Measurements from ENCODE around the gene RHOT1.
A peak's percentile ranks its signal among the peaks of the same experiment; 100 is the strongest.
"Not testable (repeated sequence)": the region's sequence is repeated elsewhere in the genome, so short reads cannot be mapped to it uniquely, and the experiment has no call there.

RHOT1 gene

GRCh38 chr17:32259586-32259985 lies 117.3 kb downstream of the RHOT1 start:
- WGBS, 2 experiments (ENCODE audit: insufficient coverage in 2 of 2): 86 to 88% methylated on average over 1 to 2 of the region's 4 CpGs
- peaks cover 3% of the 10 kb centered on the region for H3K4me1 ChIP-seq (ENCODE audit: control insufficient read depth, insufficient read depth, low read length, poor library complexity, severe bottlenecking)
- no peak overlapping the region for H3K27ac ChIP-seq (ENCODE audit: low read depth, low read length, severe bottlenecking)

DNA sequence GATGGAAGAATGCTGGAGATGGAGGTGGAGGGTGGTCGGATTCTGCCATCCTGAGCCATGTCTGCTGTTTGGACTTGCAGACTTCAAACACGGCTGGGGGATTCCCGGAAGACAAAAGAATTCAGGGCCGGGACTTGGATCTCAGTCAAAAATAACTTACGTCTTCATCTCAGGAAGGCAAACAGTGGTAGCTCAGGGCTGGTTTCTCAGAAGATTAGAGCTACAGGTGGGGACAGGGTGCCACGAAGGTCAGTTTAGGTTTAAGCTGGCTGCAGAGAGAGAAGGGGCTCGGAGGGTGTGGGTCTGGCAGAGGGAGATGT lies 119.1 kb downstream of the RHOT1 start:
- no peak overlapping the region for H3K27ac ChIP-seq (ENCODE audit: low read depth, low read length, severe bottlenecking)
- H3K36me3 ChIP-seq (ENCODE audit: control insufficient read depth, insufficient read depth, low read length): no peaks in the 10 kb centered on the region
- 73 to 79% methylated on average over 7 of the region's 7 CpGs for WGBS, 2 experiments (ENCODE audit: insufficient coverage in 2 of 2)
- no peak overlapping the region for H3K4me3 ChIP-seq (ENCODE audit: extremely low read depth, insufficient read depth, low read length, poor library complexity, severe bottlenecking)
- H3K4me1 ChIP-seq (ENCODE audit: control insufficient read depth, insufficient read depth, low read length, poor library complexity, severe bottlenecking): peaks cover 3% of the 10 kb centered on the region
- H3K9me3 ChIP-seq (ENCODE audit: control insufficient read depth, low read length): no peaks in the 10 kb centered on the region

More at GRCh38 chr17:32259586-32259985, 117.3 kb downstream of the RHOT1 start:
- Histone ChIP-seq H3K9me3 (ENCODE audit: control insufficient read depth, low read length) (no peaks in the 10 kb centered on the region), H3K4me3 (ENCODE audit: extremely low read depth, insufficient read depth, low read length, poor library complexity, severe bottlenecking) (no peak overlapping the region), H3K36me3 (ENCODE audit: control insufficient read depth, insufficient read depth, low read length) (no peaks in the 10 kb centered on the region)

GRCh38 chr17:32261936-32262510 lies 119.7 kb downstream of the RHOT1 start:
- whole genome bisulfite sequencing, 2 experiments (ENCODE audit: insufficient coverage in 2 of 2): 84% methylated on average over 12 to 13 of the region's 13 CpGs
- Histone ChIP-seq H3K36me3 (ENCODE audit: control insufficient read depth, insufficient read depth, low read length) (no peaks in the 10 kb centered on the region), H3K9me3 (ENCODE audit: control insufficient read depth, low read length) (no peaks in the 10 kb centered on the region), H3K4me1 (ENCODE audit: control insufficient read depth, insufficient read depth, low read length, poor library complexity, severe bottlenecking) (peaks cover 8% of the 10 kb centered on the region), H3K4me3 (ENCODE audit: extremely low read depth, insufficient read depth, low read length, poor library complexity, severe bottlenecking) (no peak overlapping the region), H3K27ac (ENCODE audit: low read depth, low read length, severe bottlenecking) (no peak overlapping the region)

DNA sequence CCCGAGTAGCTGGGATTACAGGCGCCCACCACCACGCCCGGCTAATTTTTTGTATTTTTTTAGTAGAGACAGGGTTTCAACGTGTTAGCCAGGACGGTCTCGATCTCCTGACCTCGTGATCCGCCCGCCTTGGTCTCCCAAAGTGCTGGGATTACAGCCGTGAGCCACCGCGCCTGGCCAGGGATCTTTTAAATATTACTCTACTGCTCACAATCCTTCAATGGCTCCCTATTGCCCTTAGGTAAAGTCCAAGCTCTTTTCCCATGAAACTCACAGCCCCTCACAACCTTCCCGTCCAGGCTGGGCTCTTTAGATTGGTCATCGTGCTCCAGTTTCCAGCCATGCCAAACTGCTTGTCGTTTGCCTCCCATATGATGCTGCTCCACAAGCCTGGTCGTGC lies 121.2 kb downstream of the RHOT1 start:
- peaks cover 18% of the 10 kb centered on the region for H3K4me1 ChIP-seq (ENCODE audit: control insufficient read depth, insufficient read depth, low read length, poor library complexity, severe bottlenecking)
- not testable (repeated sequence) for H3K27ac ChIP-seq (ENCODE audit: low read depth, low read length, severe bottlenecking); H3K36me3 ChIP-seq (ENCODE audit: control insufficient read depth, insufficient read depth, low read length); H3K4me3 ChIP-seq (ENCODE audit: extremely low read depth, insufficient read depth, low read length, poor library complexity, severe bottlenecking); H3K9me3 ChIP-seq (ENCODE audit: control insufficient read depth, low read length)
- 89 to 90% methylated on average over 17 of the region's 17 CpGs for WGBS, 2 experiments (ENCODE audit: insufficient coverage in 2 of 2)

GRCh38 chr17:32264140-32264799 lies 122.0 kb downstream of the RHOT1 start:
- Histone ChIP-seq H3K27ac (ENCODE audit: low read depth, low read length, severe bottlenecking) (no peak overlapping the region), H3K36me3 (ENCODE audit: control insufficient read depth, insufficient read depth, low read length) (no peaks in the 10 kb centered on the region), H3K9me3 (ENCODE audit: control insufficient read depth, low read length) (no peaks in the 10 kb centered on the region), H3K4me3 (ENCODE audit: extremely low read depth, insufficient read depth, low read length, poor library complexity, severe bottlenecking) (no peak overlapping the region), H3K4me1 (ENCODE audit: control insufficient read depth, insufficient read depth, low read length, poor library complexity, severe bottlenecking) (peaks cover 18% of the 10 kb centered on the region)
- WGBS, 2 experiments (ENCODE audit: insufficient coverage in 2 of 2): 9 to 41% methylated on average over 2 to 4 of the region's 6 CpGs

GRCh38 chr17:32264823-32265191 lies 122.5 kb downstream of the RHOT1 start:
- WGBS, 2 experiments (ENCODE audit: insufficient coverage in 2 of 2): 17 to 20% methylated on average over 5 to 8 of the region's 8 CpGs
- Histone ChIP-seq H3K27ac (ENCODE audit: low read depth, low read length, severe bottlenecking) (no peak overlapping the region), H3K4me1 (ENCODE audit: control insufficient read depth, insufficient read depth, low read length, poor library complexity, severe bottlenecking) (peaks cover 16% of the 10 kb centered on the region), H3K9me3 (ENCODE audit: control insufficient read depth, low read length) (no peaks in the 10 kb centered on the region), H3K36me3 (ENCODE audit: control insufficient read depth, insufficient read depth, low read length) (no peaks in the 10 kb centered on the region), H3K4me3 (ENCODE audit: extremely low read depth, insufficient read depth, low read length, poor library complexity, severe bottlenecking) (no peak overlapping the region)

- Histone ChIP-seq H3K9me3 (ENCODE audit: control insufficient read depth, low read length) (no peaks in the 10 kb centered on the region), H3K4me3 (ENCODE audit: extremely low read depth, insufficient read depth, low read length, poor library complexity, severe bottlenecking) (peak within 1 kb of the TSS; percentile 31), H3K36me3 (ENCODE audit: control insufficient read depth, insufficient read depth, low read length) (no peaks in the 10 kb centered on the region), H3K27ac (ENCODE audit: low read depth, low read length, severe bottlenecking) (no peak within 1 kb of the TSS), H3K4me1 (ENCODE audit: control insufficient read depth, insufficient read depth, low read length, poor library complexity, severe bottlenecking) (peaks cover 15% of the 10 kb centered on the region)
- WGBS, 2 experiments (ENCODE audit: insufficient coverage in 2 of 2): 0 to 1% methylated on average over 30 to 41 of the region's 68 CpGs
These were observed 123.1 kb downstream of the RHOT1 start, which contains the start of gene RHBDL3 for GRCh38 chr17:32265192-32265923. Gene RHBDL3, plus strand, starts transcription at chr17:32265832. Its CDS starts 358 bp downstream, at chr17:32266190.

- H3K4me3 ChIP-seq (ENCODE audit: extremely low read depth, insufficient read depth, low read length, poor library complexity, severe bottlenecking): peak overlapping the region; percentile 31
- H3K9me3 ChIP-seq (ENCODE audit: control insufficient read depth, low read length): no peaks in the 10 kb centered on the region
- H3K4me1 ChIP-seq (ENCODE audit: control insufficient read depth, insufficient read depth, low read length, poor library complexity, severe bottlenecking): peaks cover 15% of the 10 kb centered on the region
- no peaks in the 10 kb centered on the region for H3K36me3 ChIP-seq (ENCODE audit: control insufficient read depth, insufficient read depth, low read length)
- WGBS, 2 experiments (ENCODE audit: insufficient coverage in 2 of 2): 0 to 1% methylated on average over 31 to 49 of the region's 55 CpGs
- no peak overlapping the region for H3K27ac ChIP-seq (ENCODE audit: low read depth, low read length, severe bottlenecking)
These were observed 123.7 kb downstream of the RHOT1 start for GRCh38 chr17:32266051-32266388.

DNA sequence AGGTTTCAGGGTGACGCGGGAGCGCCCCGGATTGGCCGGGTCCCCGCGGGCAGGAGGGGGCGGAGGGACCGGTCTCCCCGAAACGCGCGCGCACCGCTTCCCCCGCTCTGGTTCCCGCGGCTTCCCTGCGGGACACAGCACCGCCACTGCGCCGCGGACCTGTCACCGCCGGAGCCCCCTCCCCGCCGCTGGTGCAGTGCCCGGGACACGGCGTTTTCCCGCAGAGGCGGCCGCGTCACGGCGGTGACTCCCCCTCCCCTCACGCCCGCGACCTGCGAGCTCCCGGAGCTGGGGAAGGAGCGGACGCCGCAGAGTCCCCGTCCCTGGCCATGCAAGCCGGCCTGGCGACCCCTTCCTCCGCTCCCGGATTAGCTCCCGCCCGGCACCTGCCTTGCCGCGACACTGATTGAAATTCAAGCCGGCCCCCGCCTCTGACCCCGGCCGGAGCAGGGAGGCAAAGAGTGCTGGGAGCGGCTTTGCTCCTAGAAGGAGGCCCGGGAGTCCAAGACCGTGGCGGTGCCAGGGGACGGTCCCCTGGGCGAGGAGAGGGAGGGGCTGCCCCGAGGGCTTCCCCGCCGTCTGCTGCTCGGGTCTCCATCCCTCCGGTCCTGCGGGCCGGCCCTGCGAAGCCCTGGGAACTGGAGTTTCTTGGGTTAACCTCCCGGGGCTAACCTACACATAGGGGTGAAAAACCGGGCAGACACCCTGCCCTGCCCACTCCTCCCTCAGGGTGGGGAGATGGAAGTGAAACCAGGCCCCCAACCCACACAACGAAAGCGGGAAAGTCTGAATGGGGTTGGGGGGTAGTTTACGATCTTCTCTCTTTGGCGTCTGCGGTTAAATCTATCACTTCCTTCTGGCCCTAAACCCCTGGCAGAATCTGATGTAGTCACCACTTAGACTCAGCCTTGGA lies 124.3 kb downstream of the RHOT1 start:
- 0% methylated on average over 49 to 63 of the region's 78 CpGs for whole genome bisulfite sequencing, 2 experiments (ENCODE audit: insufficient coverage in 2 of 2)
- peaks cover 15% of the 10 kb centered on the region for H3K4me1 ChIP-seq (ENCODE audit: control insufficient read depth, insufficient read depth, low read length, poor library complexity, severe bottlenecking)
- no peaks in the 10 kb centered on the region for H3K36me3 ChIP-seq (ENCODE audit: control insufficient read depth, insufficient read depth, low read length)
- H3K27ac ChIP-seq (ENCODE audit: low read depth, low read length, severe bottlenecking): no peak overlapping the region
- H3K9me3 ChIP-seq (ENCODE audit: control insufficient read depth, low read length): no peaks in the 10 kb centered on the region
- H3K4me3 ChIP-seq (ENCODE audit: extremely low read depth, insufficient read depth, low read length, poor library complexity, severe bottlenecking): peak overlapping the region; percentile 31

DNA sequence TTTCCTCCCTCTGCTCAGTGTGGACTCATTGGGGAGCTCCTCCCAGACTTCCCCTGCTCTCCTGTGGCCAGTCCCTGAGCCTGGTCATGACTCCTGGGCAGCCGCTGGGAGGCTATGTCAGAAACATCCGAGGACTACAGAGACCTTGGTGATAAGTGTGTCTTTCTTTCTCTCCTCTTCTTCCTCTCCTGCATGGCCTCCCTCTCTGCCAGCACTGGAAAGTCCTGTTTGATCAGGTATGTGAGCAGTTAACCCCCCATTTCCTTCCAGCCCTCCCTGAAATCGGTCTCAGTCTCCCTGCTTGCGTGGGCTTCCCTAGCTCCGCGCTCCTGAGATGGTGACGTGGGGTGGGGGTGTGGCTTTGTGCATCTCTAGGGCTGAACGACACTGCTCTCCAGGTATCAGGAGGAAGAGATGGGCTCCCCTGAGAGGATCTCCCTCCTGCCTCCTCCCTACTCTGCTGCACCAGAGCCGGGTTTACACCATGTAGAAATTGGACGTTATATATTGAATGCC lies 125.4 kb downstream of the RHOT1 start:
- no CpG with 5 or more reads among the region's 10 CpGs for WGBS, 2 experiments (ENCODE audit: insufficient coverage in 2 of 2)
- Histone ChIP-seq H3K27ac (ENCODE audit: low read depth, low read length, severe bottlenecking) (no peak overlapping the region), H3K36me3 (ENCODE audit: control insufficient read depth, insufficient read depth, low read length) (no peaks in the 10 kb centered on the region), H3K4me1 (ENCODE audit: control insufficient read depth, insufficient read depth, low read length, poor library complexity, severe bottlenecking) (peaks cover 15% of the 10 kb centered on the region), H3K4me3 (ENCODE audit: extremely low read depth, insufficient read depth, low read length, poor library complexity, severe bottlenecking) (no peak overlapping the region), H3K9me3 (ENCODE audit: control insufficient read depth, low read length) (no peaks in the 10 kb centered on the region)

Measured in mesodermal cell (in vitro differentiated cells).